D721Med (cell line): ENCODE measurements around the gene DRGX.

Experiments used
- DNase-seq: peaks from one replicate; pipeline ENCODE4 v3.0.0; 2011; ENCODE audit warnings: low spot score; ENCODE audit not compliant: insufficient read length
- FAIRE-seq: peaks from 2 replicates; lab custom pipeline; 2011; peaks lifted over from hg19 to GRCh38; lab: Jason Lieb, UNC
- CTCF ChIP-seq: IDR thresholded peaks from 2 replicates; pipeline ENCODE4 v1.5.1; 2012; ENCODE audit warnings: mild to moderate bottlenecking, control low read depth; ENCODE audit not compliant: insufficient read depth; ENCODE audit errors: missing control alignments

The DRGX gene

GRCh38 chr10:49356181-49356580 lies 39.7 kb downstream of the DRGX start:
- no peak for TF ChIP-seq CTCF
- DNase-seq (no peak), FAIRE-seq (no peak)

- no peak for TF ChIP-seq CTCF
- DNase-seq (no peak), FAIRE-seq (no peak)
These were observed 40.7 kb downstream of the DRGX start for GRCh38 chr10:49355221-49355620.

GRCh38 chr10:49354593-49354992 lies 41.3 kb downstream of the DRGX start:
- no peak for TF ChIP-seq CTCF
- FAIRE-seq: no peak
- DNase-seq: no peak

GRCh38 chr10:49353895-49354566 lies 41.9 kb downstream of the DRGX start:
- no peak for TF ChIP-seq CTCF
- no peak for FAIRE-seq

GRCh38 chr10:49353026-49353894 lies 42.6 kb downstream of the DRGX start:
- no peak for TF ChIP-seq CTCF
- DNase-seq: no peak
- no peak for FAIRE-seq

More at GRCh38 chr10:49353895-49354566, 41.9 kb downstream of the DRGX start:
- DNase-seq: no peak

- FAIRE-seq (no peak), DNase-seq (no peak)
- no peak for TF ChIP-seq CTCF
These were observed 43.6 kb downstream of the DRGX start for GRCh38 chr10:49352323-49352722.
